Psoas muscle (tissue), 8 donors: ENCODE data around the gene LHX6. TPM values are rescaled to one million over a fixed set of nuclear protein-coding genes. Genes with fewer than 3 reads are reported as not detected.

ENCODE experiments used
- ATAC-seq, 4 donors: fragments of 200-7000 bp; cut with Tn5 transposase; one replicate each; pipeline ENCODE4 v1.9.1; 2020; ENCODE audit warnings: moderate library complexity in 3 of 4, mild to moderate bottlenecking in 2 of 4
- DNase-seq, 2 donors: peaks; one replicate each; pipeline ENCODE4 v3.0.0-alpha.2; 2020
- H3K27ac ChIP-seq: fragments of 200-600 bp; one replicate; pipeline ENCODE4 v1.8.0; 2022
- H3K27me3 ChIP-seq, 3 donors: fragments of 200-600 bp in 1 of 3; one replicate each; pipeline versions ENCODE4 v1.6.1 to v1.8.0; 2013 to 2022; ENCODE audit warnings: low read length in 2 of 3, mild to moderate bottlenecking in 2 of 3, moderate library complexity in 1 of 3; ENCODE audit not compliant: insufficient read depth in 3 of 3
- H3K36me3 ChIP-seq, 2 donors: fragments of 200-600 bp in 1 of 2; one replicate each; pipeline versions ENCODE4 v1.6.1 to v1.8.0; 2013 to 2022; ENCODE audit warnings: low read depth in 1 of 2, mild to moderate bottlenecking in 1 of 2, moderate library complexity in 1 of 2; ENCODE audit not compliant: insufficient read depth in 1 of 2
- H3K4me1 ChIP-seq: fragments of 200-600 bp; one replicate; pipeline ENCODE4 v1.8.0; 2022
- H3K4me3 ChIP-seq: fragments of 200-600 bp; one replicate; pipeline ENCODE4 v1.8.0; 2022; ENCODE audit warnings: mild to moderate bottlenecking
- H3K9me3 ChIP-seq: fragments of 200-600 bp; one replicate; pipeline ENCODE4 v1.8.0; 2022
- WGBS, 3 donors: extraction: QIAGEN DNeasy Blood & Tissue Kit; methylation state at CpG; one replicate each; pipeline versions ENCODE4 v1.1.6 to v1.1.7; 2013; 5-methylcytosine and 5-hydroxymethylcytosine counted together
- intact Hi-C, 2 donors: fragments of 100-400 bp; cut with DNase I; formaldehyde crosslinking; loops; one replicate each; pipeline versions ENCODE4 v1.11.0 to v1.14.2; 2022
- polyA plus RNA-seq, 3 donors: library from polyadenylated mRNA; stranded (reverse); fragments of 200-250 nt; gene quantifications; one replicate each; pipeline ENCODE4 v1.2.3, GENCODE V29; 2013
- total RNA-seq, 4 donors: library from RNA; stranded (reverse); fragmentation: NEBNext Ultra II Directional in 2 of 4; extraction: Animal tissue kit (Norgen Biotek cat#: 25700) in 2 of 4; gene quantifications; one replicate each; pipeline versions ENCODE4 v1.2.1 to v1.2.4, GENCODE V29; 2021 to 2023
- TF ChIP-seq, protein P1 (sequence below): fragments of 200-600 bp; IDR thresholded peaks from one replicate; pipeline ENCODE4 v1.8.0; 2022; ENCODE audit warnings: antibody characterized with exemption
- donor health status: healthy with polysubstance abuse.
- donor health status: DM: no; HTN: no; CAD: no; lungs with moderate emphysema.
- donor health status: Bipolar disorder and iron deficiency.
- donor health status: healthy.
- donor health status: DM: yes; HTN: yes; CAD: no.
- donor health status: DM: no; HTN: no; CAD: no.
- donor health status: DM: no; HTN: no; CAD: no.
- donor health status: DM: yes; HTN: yes; CAD: no.

Gene LHX6
- total and polyA plus RNA-seq, 7 donors: 1.00 to 6.0 (median 2.4) TPM

DNA sequence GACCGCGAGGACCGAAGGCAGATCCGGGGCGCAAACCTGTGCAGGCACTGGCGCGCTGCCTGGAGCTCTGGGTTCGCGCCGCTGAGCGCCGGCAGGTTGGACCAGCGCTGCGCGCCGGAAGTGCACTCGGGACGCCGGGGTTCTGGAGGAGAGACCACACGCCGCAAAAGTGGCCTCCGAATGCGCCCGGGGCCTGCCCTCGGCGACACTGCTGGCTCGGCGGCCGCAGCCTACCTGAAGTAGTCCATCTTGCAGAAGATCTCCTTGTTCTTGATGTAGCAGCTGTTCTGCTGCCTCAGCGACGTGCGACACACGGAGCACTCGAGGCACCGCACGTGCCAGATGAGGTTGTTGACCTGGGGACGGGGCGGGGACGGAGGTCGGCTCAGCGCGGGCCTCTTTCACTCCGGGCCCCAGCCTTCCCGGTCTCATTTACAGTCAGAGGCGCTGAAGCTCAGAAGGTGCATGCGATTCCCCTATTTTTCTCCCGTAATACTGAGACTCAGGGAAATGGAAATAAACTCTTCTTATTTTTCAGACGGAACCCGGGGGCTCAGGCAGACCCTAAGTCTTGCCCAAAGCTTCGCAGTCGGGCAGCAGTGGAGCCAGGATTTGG, 2.5 kb downstream of the LHX6 start:
- peak overlapping the region; percentile 64 for H3K4me3 ChIP-seq
- WGBS, 3 donors: 52 to 69% (median 68%) methylated on average over 49 to 51 of the region's 51 CpGs

DNA sequence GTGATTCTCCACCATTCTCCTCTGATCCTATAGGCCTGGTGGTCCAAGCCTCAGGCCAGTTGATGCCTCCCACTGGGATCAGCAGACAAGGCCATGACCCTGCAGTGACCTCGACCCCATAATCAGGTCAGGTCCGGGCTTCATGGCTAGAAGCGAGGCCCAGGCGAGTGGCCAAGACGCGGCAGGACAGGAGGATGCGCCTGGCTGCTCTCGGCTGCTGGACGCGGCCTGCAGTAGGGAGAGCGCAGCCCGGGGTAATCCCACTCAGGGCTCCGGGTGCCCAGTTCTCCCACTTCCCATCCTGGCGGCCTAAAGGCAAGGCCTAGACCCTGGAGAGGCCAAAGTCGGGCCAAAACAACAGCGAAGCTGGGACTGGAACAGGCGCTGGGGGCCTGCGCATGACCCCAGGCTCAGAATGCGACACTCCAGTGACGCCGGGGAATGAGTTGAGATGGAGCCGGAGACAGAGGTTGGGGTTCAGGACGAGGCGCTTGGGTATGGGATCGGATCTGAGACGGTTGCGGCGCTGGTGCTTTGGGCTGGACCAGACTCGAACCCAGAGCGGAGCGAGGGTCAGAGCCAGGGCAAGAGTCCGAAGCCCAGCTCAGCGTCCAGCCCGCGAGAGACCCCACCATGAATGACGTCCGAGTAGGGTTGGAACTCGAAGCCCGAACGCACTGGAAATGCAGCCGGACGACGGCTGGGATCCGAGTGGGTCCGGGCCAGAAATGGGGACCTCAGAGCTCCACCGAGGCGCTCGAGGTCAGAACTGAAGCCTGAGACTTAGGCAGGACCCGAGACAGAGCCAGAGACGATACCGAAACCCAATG, 3.2 kb downstream of the LHX6 start:
- Histone ChIP-seq H3K27ac (no peak overlapping the region), H3K36me3 (no peaks in the 10 kb centered on the region), H3K4me1 (no peaks in the 10 kb centered on the region), H3K9me3 (no peaks in the 10 kb centered on the region), H3K4me3 (no peak overlapping the region), H3K27me3 (peaks cover 0 to 92% (median 42%) of the 10 kb centered on the region in 3 donors)
- no peak for ATAC-seq
- intact Hi-C loops: loop anchor here in 1 of 2 donors (5.0 kb wide), 1 partner anchor 127 kb away; no protein-coding TSS in a partner anchor
- WGBS, 3 donors: 76 to 80% (median 79%) methylated on average over 51 of the region's 51 CpGs
- no peak for DNase-seq
- TF ChIP-seq, protein P1, sequence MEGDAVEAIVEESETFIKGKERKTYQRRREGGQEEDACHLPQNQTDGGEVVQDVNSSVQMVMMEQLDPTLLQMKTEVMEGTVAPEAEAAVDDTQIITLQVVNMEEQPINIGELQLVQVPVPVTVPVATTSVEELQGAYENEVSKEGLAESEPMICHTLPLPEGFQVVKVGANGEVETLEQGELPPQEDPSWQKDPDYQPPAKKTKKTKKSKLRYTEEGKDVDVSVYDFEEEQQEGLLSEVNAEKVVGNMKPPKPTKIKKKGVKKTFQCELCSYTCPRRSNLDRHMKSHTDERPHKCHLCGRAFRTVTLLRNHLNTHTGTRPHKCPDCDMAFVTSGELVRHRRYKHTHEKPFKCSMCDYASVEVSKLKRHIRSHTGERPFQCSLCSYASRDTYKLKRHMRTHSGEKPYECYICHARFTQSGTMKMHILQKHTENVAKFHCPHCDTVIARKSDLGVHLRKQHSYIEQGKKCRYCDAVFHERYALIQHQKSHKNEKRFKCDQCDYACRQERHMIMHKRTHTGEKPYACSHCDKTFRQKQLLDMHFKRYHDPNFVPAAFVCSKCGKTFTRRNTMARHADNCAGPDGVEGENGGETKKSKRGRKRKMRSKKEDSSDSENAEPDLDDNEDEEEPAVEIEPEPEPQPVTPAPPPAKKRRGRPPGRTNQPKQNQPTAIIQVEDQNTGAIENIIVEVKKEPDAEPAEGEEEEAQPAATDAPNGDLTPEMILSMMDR: no peak

More for the DNA sequence above, 2.5 kb downstream of the LHX6 start:
- Histone ChIP-seq H3K36me3 (no peaks in the 10 kb centered on the region), H3K27ac (no peak overlapping the region), H3K4me1 (no peaks in the 10 kb centered on the region), H3K27me3 (peaks cover 0 to 92% (median 43%) of the 10 kb centered on the region in 3 donors), H3K9me3 (no peaks in the 10 kb centered on the region)
- no peak for ATAC-seq
- TF ChIP-seq, protein P1: no peak
- DNase-seq: no peak
- intact Hi-C loops: loop anchor here in 1 of 2 donors (5.0 kb wide), 1 partner anchor 126 kb away; no protein-coding TSS in a partner anchor

DNA sequence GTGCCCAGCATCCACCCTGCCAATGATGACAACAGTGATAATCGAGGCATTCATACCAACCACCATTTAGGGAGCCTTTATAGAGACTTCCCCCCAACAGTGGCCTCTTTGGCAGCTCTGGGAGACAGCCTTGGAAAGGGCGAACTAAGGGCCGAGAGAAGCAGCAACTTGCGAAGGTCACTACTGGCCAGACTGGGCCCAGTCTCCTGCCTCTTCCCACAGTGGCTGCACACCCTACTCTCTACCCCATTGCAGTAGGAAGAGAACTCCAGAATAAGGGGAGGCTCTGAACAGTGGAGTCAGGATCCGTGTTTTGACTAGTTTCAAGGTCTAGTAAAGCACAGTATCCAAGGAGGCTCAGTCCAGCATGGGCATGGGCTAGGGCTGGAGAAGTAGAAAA, 5.3 kb downstream of the LHX6 start:
- Histone ChIP-seq H3K4me1 (peaks cover 14% of the 10 kb centered on the region), H3K4me3 (no peak overlapping the region), H3K27ac (no peak overlapping the region), H3K27me3 (peaks cover 0 to 91% (median 45%) of the 10 kb centered on the region in 3 donors), H3K36me3 (no peaks in the 10 kb centered on the region), H3K9me3 (no peaks in the 10 kb centered on the region)
- WGBS, 3 donors: 76 to 79% (median 77%) methylated on average over 5 of the region's 5 CpGs
- DNase-seq: no peak
- TF ChIP-seq, protein P1: no peak
- intact Hi-C loops: loop anchor here (5.0 kb wide), 2 partner anchors 61 to 96 kb away; no protein-coding TSS in a partner anchor
- no peak for ATAC-seq

DNA sequence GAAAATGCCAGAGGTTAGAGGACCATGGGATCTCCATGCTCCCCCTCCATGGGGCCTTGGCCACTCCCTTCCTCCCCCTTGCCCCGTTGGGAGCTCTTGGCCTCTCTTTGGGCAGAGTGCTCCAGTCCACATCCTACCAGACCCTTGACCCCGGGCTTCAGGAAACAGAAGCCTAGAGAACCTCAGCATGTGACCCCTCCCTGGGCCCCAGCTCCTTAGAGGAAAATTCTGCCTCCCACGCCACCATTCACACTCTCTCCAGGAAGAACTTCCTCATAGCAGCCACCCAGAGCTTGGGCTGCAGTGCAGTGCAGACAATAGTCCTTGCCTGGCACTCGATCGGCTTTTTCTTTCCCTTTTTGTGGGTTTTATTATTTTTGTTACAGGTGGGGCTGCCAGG, 6.0 kb downstream of the LHX6 start:
- H3K4me1 ChIP-seq: peaks cover 14% of the 10 kb centered on the region
- intact Hi-C loops: loop anchor here (5.0 kb wide), 2 partner anchors 60 to 95 kb away; no protein-coding TSS in a partner anchor
- 45 to 56% (median 53%) methylated on average over 5 of the region's 5 CpGs for WGBS, 3 donors
- no peak overlapping the region for H3K4me3 ChIP-seq
- H3K36me3 ChIP-seq: no peaks in the 10 kb centered on the region
- no peak overlapping the region for H3K27ac ChIP-seq
- no peaks in the 10 kb centered on the region for H3K9me3 ChIP-seq
- DNase-seq (no peak), ATAC-seq (no peak)
- H3K27me3 ChIP-seq: peaks cover 0 to 92% (median 41%) of the 10 kb centered on the region in 3 donors
- TF ChIP-seq, protein P1: no peak
